Fibroblast of gingiva (primary cell): ENCODE measurements around the gene SAXO2.
"Not testable (repeated sequence)": the region's sequence is repeated elsewhere in the genome, so short reads cannot be mapped to it uniquely, and the experiment has no call there.

ENCODE experiments used
- DNase-seq: peaks from one replicate; pipeline ENCODE4 v3.0.0-alpha.2; 2011; ENCODE audit warnings: low read depth

The SAXO2 gene

DNA sequence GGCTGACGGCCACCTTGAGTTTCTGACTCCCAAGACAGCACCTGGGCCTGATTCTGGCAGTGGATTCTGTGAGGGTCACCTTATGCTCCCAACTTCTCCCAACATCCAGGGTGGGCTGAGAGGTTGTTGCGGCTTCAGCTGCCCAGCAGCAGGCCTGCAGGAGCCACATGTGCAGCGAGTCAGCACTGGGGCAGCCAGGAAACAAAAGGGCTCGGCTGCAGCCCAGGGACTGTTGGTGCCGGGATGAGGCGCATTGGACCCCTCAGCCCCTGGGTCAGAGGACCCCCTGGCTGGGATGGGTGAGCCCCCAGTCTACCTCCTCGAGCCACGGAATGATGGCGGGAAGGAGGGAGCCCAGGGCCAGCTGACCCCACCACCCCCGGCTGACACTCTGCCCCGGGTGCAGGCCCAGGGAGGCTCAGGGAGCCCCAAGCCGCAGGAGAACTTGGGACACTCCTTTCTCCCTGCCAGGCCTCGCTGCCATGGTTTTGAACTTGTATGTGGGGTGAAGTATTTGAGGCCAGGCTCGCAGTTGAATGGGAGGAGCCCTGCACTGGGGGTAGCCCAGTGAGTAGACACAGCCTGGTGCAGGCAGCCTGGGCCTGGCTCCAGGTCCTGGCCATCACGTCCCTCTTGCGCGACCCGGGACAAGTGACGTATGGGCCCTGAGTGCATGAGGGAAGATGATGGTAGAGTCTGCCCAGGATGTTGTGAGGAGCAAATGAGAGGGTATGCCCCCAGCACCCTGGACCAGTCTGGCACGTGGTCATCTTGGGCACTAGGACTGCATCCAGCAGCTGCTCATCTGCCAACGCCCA is 51.5 kb downstream of the SAXO2 start:
- DNase-seq = not testable (repeated sequence)

DNA sequence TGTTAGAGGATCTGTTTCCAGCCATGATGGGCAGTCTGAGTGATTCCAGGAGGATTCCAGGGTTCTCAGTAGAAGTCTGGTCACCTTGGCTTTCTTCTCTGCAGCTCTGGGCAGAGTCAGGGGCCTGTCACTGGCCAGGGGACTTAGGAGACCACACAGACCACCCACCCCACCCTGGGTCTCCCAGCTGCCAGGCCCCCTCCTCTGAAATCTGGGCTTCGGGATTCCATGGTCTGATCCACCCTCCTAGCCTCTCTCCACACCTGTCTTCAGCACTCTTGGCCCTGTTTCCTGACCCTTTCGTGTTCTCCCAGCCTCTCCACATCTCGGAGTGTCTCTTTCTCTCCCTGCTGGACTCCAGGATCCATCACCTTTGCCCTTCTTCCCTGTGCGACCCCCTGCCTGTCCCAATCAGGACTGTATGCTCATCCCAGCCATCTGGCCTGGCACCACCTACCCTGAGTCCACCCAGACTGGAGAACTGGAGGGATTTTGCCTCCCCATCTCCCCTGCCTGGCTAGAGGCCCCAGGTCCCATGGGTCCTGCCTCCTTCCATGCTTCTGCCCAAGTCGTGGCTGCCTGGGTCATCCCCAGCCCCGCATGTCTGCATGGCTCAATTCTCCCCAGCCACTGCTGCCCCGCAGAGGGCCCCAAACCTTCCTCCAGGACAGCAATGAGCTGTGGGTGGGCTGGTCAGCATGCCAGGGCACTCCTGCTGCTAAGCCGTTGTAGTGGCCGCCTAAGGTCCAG is 52.3 kb downstream of the SAXO2 start:
- DNase-seq = no peak

DNA sequence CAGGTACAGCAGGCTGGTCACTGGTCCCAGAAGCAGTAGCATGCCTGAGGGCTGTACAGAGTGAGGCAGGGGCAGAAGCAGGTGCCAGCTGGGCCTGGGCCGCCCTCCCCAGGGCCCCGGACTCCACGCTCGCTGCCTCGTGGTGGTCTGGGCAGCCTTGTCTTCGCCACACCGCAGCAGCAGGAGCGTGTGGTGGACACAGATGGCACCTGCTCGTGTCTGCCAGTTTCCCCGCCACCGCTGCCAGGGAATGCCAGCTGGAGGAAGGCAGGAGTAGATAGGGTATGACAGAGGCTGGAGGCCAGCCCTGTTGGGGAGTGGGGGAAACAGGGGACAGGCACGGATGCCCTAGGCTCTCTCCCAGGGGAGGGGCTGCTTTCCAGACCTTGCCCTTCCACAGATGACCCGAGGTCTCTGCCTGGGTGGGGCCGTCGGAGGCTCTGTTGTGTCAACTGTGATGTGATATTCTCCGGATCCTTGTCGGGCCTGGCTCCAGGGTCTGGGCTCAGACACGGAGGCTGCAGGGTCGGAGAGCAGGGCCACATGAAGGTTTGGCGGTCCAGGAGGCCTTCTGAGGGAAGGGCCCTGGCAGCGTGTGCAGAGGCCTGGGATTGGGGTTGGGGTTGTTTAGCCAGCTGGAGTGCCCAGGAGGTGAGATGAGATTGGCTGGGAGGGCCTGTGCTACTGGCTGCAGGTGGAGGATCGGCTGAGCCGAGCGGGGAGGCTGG is 53.1 kb downstream of the SAXO2 start:
- no peak for DNase-seq

DNA sequence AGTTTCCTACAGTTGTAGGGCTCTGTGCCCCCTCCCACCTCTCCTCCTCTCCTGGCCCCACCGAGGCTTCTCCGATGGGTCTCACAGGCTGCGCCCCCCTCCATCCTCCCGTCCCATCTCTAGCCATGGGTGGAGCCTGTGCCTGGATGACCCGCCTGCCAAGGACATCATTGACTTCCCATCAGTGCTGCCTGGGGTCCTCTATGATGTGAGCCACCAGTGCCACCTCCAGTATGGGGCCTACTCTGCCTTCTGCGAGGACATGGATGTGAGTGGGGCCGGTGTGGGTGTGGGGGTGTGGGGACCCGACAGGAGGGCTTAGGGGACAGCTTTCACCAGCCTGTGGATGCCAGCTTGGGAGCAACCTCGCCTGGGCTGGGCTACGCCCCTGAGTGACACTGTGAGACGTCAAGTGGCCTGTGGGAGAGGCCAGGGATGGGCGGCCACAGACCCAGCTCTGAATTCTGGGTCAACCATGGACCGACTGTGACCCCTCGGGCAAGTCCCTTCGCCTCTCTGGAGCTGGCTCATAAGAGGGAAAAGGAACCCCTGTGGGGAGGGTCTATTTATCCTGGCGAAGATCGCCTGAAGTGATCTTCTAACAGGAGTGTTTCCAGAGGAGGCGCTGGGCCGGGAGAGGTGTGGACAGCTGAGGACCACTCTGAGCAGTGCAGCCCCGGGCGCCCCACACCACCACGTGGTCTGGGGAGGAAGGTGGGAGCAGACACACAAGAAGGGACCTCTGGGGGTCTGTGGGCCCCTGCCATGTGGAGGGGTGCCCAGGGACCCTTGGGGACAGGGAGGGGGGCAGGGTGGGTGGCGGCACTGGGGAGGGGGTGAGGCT is 53.9 kb downstream of the SAXO2 start:
- DNase-seq = not testable (repeated sequence)

DNA sequence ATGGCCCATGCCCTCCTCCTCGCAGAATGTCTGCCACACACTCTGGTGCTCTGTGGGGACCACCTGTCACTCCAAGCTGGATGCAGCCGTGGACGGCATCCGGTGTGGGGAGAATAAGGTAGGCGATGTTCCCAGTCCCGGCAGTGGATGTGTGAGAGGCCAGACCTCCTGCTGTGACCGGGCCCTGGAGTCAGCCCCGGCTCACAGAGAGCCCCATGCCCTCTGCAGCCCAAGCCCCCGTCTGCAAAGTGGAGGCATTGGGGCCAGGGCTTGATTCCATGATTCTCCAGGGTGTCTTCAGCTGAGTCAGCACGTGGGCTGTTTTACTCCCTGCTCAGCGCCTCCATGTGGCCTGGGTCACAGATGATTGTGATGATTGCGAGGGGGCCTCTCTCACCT is 54.5 kb downstream of the SAXO2 start:
- DNase-seq = no peak

- DNase-seq = not testable (repeated sequence)
These were observed 54.9 kb downstream of the SAXO2 start for GRCh38 chr15:82317516-82317915.

DNA sequence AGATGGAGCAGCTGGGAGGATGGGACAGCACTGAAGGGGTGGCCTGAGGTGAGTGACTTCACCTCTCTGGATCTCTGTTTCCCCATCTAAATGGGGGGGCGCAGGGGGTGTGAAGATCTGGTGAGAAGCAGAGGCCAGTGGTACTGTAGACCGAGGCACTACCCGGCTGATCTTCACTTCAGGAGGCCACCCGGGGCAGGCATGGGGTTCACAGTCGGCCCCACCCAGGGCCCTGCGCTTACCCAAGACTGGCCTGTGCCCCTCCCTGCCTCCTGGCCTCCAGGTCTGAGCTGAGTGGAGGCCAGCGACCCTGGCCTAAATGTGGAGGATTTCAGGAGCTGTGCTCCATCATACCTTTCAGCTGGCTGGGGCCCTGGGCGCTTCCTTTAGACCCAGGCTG is 55.7 kb downstream of the SAXO2 start:
- not testable (repeated sequence) for DNase-seq

- DNase-seq = not testable (repeated sequence)
These were observed 57.1 kb downstream of the SAXO2 start for GRCh38 chr15:82319522-82320278.

- not testable (repeated sequence) for DNase-seq
These were observed 58.2 kb downstream of the SAXO2 start for GRCh38 chr15:82320861-82321260.

GRCh38 chr15:82322488-82322887 is 59.9 kb downstream of the SAXO2 start:
- not testable (repeated sequence) for DNase-seq

DNA sequence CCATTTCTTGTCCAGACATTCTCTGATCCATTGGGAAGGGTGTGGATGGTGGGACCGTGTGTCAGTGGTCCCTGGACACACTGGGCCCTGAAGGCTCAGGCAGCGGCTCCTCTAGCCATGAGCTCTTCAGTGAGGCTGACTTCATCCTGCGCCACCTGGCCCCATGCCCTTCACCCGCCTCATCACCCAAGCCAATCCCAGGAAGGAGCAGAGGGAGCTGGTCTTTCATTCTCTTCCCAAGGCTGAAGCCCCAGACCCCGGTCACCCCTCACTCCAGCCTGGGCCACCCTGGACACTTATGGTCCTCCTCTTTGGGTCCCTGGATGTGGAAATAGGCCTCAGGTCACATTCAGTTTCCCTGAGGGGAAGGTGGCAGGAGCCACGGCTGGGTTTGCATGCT is 62.2 kb downstream of the SAXO2 start:
- not testable (repeated sequence) for DNase-seq

DNA sequence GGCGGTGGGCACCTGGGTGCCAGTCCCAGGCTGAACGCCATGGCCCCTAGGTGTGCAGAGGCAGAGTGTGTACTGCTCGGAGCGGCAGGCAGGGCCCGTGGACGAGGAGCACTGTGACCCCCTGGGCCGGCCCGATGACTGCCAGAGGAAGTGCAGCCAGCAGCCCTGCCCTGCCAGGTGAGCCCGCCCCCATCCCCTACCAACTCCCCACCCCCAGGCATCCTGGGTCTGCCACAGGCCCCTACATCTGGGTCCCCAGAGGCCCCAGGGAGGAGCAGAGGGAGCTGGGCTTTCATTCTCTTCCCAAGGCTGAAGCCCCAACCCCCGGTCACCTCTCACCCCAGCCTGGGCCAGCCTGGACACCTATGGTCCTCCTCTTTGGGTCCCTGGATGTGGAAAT is 63.0 kb downstream of the SAXO2 start:
- DNase-seq = not testable (repeated sequence)

GRCh38 chr15:82326896-82327295 is 64.3 kb downstream of the SAXO2 start:
- DNase-seq = not testable (repeated sequence)

DNA sequence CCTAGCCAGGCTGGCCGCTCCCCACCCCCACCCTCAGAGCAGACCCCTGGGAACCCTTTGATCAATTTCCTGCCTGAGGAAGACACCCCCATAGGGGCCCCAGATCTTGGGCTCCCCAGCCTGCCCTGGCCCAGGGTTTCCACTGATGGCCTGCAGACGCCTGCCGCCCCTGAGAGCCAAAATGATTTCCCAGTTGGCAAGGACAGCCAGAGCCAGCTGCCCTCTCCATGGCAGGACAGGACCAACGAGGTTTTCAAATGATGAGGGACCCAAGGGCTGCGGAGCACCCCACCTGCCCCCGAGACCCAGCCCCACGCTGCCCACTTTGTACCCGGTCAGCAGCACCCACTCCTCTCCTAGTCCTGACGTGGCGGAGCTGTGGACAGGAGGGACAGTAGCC is 64.8 kb downstream of the SAXO2 start:
- not testable (repeated sequence) for DNase-seq

DNA sequence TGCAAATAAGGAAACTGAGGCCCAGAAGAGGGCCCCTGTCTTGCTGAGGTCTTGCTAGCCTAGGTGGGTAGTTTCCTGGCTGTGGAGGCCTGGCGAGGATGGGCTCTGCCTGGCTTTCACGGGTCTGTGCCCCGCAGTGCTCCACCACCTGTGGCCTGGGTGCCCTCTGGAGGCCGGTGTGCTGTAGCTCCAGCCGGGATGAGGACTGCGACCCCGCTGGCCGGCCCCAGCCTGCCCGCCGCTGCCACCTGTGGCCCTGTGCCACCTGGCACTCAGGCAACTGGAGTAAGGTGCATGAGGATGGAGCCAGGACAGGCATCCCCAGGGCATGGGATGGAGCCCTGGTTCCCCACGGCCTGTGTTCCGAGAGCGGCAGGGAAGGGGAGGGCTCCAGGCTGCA is 66.4 kb downstream of the SAXO2 start:
- DNase-seq = not testable (repeated sequence)

DNA sequence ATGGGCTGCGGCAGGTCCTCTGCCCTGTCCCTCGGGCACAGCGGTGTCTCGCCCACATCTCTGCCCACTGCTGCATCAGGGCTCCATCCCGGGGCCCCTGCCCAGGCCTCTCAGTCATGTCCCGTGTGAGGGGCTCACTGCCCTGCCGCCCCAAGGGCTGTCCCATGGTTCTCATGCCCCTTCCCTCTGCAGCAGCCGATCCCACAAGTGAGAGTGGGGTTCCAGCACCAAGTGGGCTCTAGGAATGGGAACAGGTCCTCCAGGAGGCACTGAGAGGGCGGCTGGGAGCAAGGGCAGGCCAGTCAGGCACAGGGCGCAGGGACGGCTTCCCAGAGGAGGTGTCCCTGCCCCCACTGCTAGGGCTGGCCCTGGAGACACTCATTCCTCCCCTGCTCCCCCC is 68.3 kb downstream of the SAXO2 start:
- DNase-seq = not testable (repeated sequence)

GRCh38 chr15:82331576-82332304 is 69.1 kb downstream of the SAXO2 start:
- DNase-seq = not testable (repeated sequence)

GRCh38 chr15:82332711-82333602 is 70.3 kb downstream of the SAXO2 start:
- not testable (repeated sequence) for DNase-seq
